ENCODE measurements around the gene ADAMTS4. TPM values are rescaled to one million over a fixed set of nuclear protein-coding genes. Genes with fewer than 3 reads are reported as not detected.
A peak's percentile ranks its signal among the peaks of the same experiment; 100 is the strongest.

The ADAMTS4 gene
- total and polyA plus RNA-seq, 2 donors (not counting 1 experiment from before 2014, with no cell fraction given): 0.10 TPM; not detected in 1

DNA sequence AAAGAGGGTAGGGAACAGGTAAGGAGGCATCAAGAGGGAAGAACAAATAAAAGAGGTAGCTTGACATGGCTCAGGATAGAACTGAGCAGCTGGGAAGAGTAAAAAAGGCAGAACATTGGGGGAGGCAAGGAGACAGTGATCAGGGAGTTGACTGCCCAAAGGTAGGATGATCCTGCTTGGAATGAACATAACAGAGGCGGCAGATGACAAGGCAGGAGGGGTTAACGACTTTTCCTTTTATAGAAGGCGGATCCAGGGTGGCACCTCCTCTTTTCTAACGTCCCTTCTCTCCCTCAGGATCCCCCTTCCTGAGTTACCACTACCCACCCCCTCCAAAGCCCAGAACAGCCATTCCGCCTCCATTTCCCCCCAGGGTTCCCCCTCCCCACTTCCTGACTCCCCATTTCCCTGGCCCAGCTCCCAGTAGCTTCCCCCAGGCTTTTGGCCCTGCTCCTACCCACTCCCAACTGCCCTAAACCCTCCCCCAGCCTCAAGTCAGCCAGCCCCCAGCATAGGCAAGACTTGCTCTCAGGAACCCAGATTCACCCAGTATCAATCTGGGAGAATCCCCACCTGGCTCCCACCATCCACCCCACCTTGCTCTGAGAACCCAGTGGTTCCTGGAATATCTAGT is 769 bp upstream of the ADAMTS4 start:
- CTCF ChIA-PET: interaction anchor here (0.9 to 1.1 kb wide), 4 partner anchors 13 to 185 kb away, joined by 3 to 4 read pairs (median 4); partner anchors contain the start of gene PPOX
- Histone ChIP-seq H3K36me3 (replicated peaks in 1 of 2; ENCODE audit: control extremely low read depth in 1 of 2, control insufficient read depth in 1 of 2, extremely low read depth in 1 of 2, insufficient read depth in 2 of 2, low read length in 1 of 2) (peaks cover 0 to 4% of the 10 kb centered on the region in 2 experiments), H3K27ac (ENCODE audit: low read length in 2 of 2) (no peak overlapping the region), H4K20me1 (ENCODE audit: control insufficient read depth, insufficient read depth, low read length, poor library complexity, severe bottlenecking) (no peaks in the 10 kb centered on the region), H3K4me3 (ENCODE audit: control extremely low read depth in 1 of 5, extremely low read depth in 1 of 5, insufficient read depth in 1 of 5, low read depth in 2 of 5, low read length in 4 of 5) (no peak overlapping the region), H3K9me3 (ENCODE audit: control extremely low read depth in 1 of 3, control insufficient read depth in 2 of 3, insufficient read depth in 1 of 3, low read length in 2 of 3) (no peaks in the 10 kb centered on the region), H3K4me1 (ENCODE audit: control insufficient read depth in 2 of 2, insufficient read depth in 2 of 2, low read length in 2 of 2) (peaks cover 31 to 47% of the 10 kb centered on the region in 2 donors), H3K79me2 (ENCODE audit: control insufficient read depth, insufficient read depth, low read length) (peaks cover 31% of the 10 kb centered on the region), H3K9ac (ENCODE audit: low read length) (no peak overlapping the region), H2AFZ (ENCODE audit: insufficient read depth, low read depth, low read length, poor library complexity, severe bottlenecking) (no peak overlapping the region), H3K27me3 (replicated peaks in 1 of 4; ENCODE audit: control extremely low read depth in 1 of 4, control insufficient read depth in 3 of 4, insufficient read depth in 4 of 4, low read length in 3 of 4) (no peaks in the 10 kb centered on the region), H3K4me2 (replicated peaks; ENCODE audit: low read depth, low read length, poor library complexity, severe bottlenecking) (no peak overlapping the region)
- ATAC-seq (ENCODE audit: low read depth) (no peak), DNase-seq (no peak)
- intact Hi-C loops (cut with micrococcal nuclease): loop anchor here (5.0 kb wide), 2 partner anchors 108 to 168 kb away; partner anchors contain the start of genes CFAP126 and MPZ
- no peak for TF ChIP-seq EZH2 (IDR thresholded peaks at IDR 0.05; ENCODE audit: borderline replicate concordance, insufficient read depth, low read depth, low read length, poor library complexity, severe bottlenecking)
- no peak for TF ChIP-seq CTCF (IDR thresholded peaks at IDR 0.05)
- Mint-ChIP-seq H3K9me3 (ENCODE audit: insufficient read depth) (no peaks in the 10 kb centered on the region), H3K27me3 (no peaks in the 10 kb centered on the region), H3K27ac (peak overlapping the region; percentile 97), H3K4me3 (no peak overlapping the region), H3K4me1 (peaks cover 48% of the 10 kb centered on the region)
- WGBS (ENCODE audit: insufficient coverage): 88% methylated on average over 5 of the region's 5 CpGs
- POLR2A ChIA-PET: no interaction called here

DNA sequence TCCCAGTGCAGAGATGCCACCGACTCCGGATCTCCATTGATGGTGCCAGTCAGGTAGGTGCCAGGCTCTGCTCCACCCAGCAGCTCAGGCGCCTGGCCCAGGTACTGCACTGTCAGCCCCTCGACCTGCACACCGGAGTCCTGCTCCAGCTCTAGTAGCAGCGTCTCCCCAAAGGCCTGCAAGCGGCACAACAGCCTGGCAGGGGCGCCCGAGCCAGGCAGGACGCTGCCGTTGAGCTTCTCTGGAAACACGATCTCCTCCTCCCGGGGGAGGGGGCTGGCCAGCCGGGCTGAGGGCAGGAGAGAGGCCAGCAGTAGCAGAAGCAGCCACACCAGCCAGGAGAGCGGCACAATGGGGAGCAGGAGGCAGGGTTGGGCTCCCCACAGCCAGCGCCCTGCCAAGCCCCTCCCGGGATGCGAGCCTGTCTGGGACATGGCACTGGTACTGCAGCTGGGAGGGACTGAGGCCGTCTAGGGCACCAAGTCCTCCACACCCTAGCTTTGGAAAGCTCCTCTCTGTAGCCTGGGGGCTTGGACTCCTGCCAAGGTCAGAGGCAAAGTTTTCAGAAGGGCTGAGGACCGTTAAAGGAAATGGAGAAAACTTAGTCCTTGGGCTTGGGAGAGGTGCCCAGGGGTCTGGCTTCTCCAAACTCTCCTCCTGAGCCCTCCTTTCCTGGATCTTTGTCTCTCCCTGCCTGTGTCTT is 509 bp downstream of the ADAMTS4 start:
- ATAC-seq (ENCODE audit: low read depth) (no peak), DNase-seq (no peak)
- no peaks in the 10 kb centered on the region for H3K27me3 ChIP-seq (replicated peaks in 1 of 4; ENCODE audit: control extremely low read depth in 1 of 4, control insufficient read depth in 3 of 4, insufficient read depth in 4 of 4, low read length in 3 of 4)
- no peak overlapping the region for H3K4me2 ChIP-seq (replicated peaks; ENCODE audit: low read depth, low read length, poor library complexity, severe bottlenecking)
- ChIA-PET POLR2A (no interaction called here), CTCF (interaction anchor here (0.9 kb wide), 1 partner anchor 12 kb away, joined by 3 read pairs; no protein-coding TSS in a partner anchor)
- no peak overlapping the region for H3K9ac ChIP-seq (ENCODE audit: low read length)
- Mint-ChIP-seq H3K4me1 (peaks cover 46% of the 10 kb centered on the region), H3K9me3 (ENCODE audit: insufficient read depth) (no peaks in the 10 kb centered on the region), H3K27ac (no peak overlapping the region), H3K4me3 (no peak overlapping the region), H3K27me3 (no peaks in the 10 kb centered on the region)
- intact Hi-C loops (cut with micrococcal nuclease): no loop called here
- H3K4me3 ChIP-seq (ENCODE audit: control extremely low read depth in 1 of 5, extremely low read depth in 1 of 5, insufficient read depth in 1 of 5, low read depth in 2 of 5, low read length in 4 of 5): no peak overlapping the region
- H3K79me2 ChIP-seq (ENCODE audit: control insufficient read depth, insufficient read depth, low read length): peaks cover 26% of the 10 kb centered on the region
- no peak for TF ChIP-seq CTCF (IDR thresholded peaks at IDR 0.05)
- no peak for TF ChIP-seq EZH2 (IDR thresholded peaks at IDR 0.05; ENCODE audit: borderline replicate concordance, insufficient read depth, low read depth, low read length, poor library complexity, severe bottlenecking)
- no peak overlapping the region for H2AFZ ChIP-seq (ENCODE audit: insufficient read depth, low read depth, low read length, poor library complexity, severe bottlenecking)
- peaks cover 40 to 57% of the 10 kb centered on the region in 2 donors for H3K4me1 ChIP-seq (ENCODE audit: control insufficient read depth in 2 of 2, insufficient read depth in 2 of 2, low read length in 2 of 2)
- H3K27ac ChIP-seq (ENCODE audit: low read length in 2 of 2): no peak overlapping the region
- H4K20me1 ChIP-seq (ENCODE audit: control insufficient read depth, insufficient read depth, low read length, poor library complexity, severe bottlenecking): no peaks in the 10 kb centered on the region
- H3K36me3 ChIP-seq (replicated peaks in 1 of 2; ENCODE audit: control extremely low read depth in 1 of 2, control insufficient read depth in 1 of 2, extremely low read depth in 1 of 2, insufficient read depth in 2 of 2, low read length in 1 of 2): no peaks in the 10 kb centered on the region
- WGBS (ENCODE audit: insufficient coverage): 86% methylated on average over 19 of the region's 20 CpGs
- H3K9me3 ChIP-seq (ENCODE audit: control extremely low read depth in 1 of 3, control insufficient read depth in 2 of 3, insufficient read depth in 1 of 3, low read length in 2 of 3): no peaks in the 10 kb centered on the region

Measured in B cell (primary cell).